ENCODE measurements around the gene TAL2.

GRCh38 chr9:105625088-105625487, 37.2 kb upstream of the TAL2 start:
- TF ChIP-seq ZBTB21 (tag by site-specific recombination; IDR thresholded peaks at IDR 0.05), result no peak
- TF ChIP-seq, protein P1, sequence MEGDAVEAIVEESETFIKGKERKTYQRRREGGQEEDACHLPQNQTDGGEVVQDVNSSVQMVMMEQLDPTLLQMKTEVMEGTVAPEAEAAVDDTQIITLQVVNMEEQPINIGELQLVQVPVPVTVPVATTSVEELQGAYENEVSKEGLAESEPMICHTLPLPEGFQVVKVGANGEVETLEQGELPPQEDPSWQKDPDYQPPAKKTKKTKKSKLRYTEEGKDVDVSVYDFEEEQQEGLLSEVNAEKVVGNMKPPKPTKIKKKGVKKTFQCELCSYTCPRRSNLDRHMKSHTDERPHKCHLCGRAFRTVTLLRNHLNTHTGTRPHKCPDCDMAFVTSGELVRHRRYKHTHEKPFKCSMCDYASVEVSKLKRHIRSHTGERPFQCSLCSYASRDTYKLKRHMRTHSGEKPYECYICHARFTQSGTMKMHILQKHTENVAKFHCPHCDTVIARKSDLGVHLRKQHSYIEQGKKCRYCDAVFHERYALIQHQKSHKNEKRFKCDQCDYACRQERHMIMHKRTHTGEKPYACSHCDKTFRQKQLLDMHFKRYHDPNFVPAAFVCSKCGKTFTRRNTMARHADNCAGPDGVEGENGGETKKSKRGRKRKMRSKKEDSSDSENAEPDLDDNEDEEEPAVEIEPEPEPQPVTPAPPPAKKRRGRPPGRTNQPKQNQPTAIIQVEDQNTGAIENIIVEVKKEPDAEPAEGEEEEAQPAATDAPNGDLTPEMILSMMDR (tag by site-specific recombination; IDR thresholded peaks at IDR 0.05), result no peak
- no peak for TF ChIP-seq ZNF366 (tag by site-specific recombination; conservative IDR thresholded peaks at IDR 0.05)
- TF ChIP-seq ZNF639 (tag by site-specific recombination; IDR thresholded peaks at IDR 0.05), result no peak
- TF ChIP-seq, protein P2, sequence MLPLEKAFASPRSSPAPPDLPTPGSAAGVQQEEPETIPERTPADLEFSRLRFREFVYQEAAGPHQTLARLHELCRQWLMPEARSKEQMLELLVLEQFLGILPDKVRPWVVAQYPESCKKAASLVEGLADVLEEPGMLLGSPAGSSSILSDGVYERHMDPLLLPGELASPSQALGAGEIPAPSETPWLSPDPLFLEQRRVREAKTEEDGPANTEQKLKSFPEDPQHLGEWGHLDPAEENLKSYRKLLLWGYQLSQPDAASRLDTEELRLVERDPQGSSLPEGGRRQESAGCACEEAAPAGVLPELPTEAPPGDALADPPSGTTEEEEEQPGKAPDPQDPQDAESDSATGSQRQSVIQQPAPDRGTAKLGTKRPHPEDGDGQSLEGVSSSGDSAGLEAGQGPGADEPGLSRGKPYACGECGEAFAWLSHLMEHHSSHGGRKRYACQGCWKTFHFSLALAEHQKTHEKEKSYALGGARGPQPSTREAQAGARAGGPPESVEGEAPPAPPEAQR (tag by site-specific recombination; IDR thresholded peaks at IDR 0.05), result no peak
- no peak for TF ChIP-seq ZNF18 (tag by site-specific recombination; IDR thresholded peaks at IDR 0.05)
